Measurements from ENCODE around the gene GPC6. TPM values are rescaled to one million over a fixed set of nuclear protein-coding genes. Genes with fewer than 3 reads are reported as not detected.

Gene GPC6
- total RNA-seq, 3 donors from 2014 or later (not counting 1 experiment from before 2014, with no cell fraction given): not detected

- Histone ChIP-seq H3K4me3 (ENCODE audit: low read length) (no peak overlapping the region), H3K36me3 (ENCODE audit: control insufficient read depth, insufficient read depth, low read length) (no peaks in the 10 kb centered on the region), H3K27me3 (ENCODE audit: control insufficient read depth, insufficient read depth, low read length) (no peaks in the 10 kb centered on the region), H3K27ac (ENCODE audit: low read length) (no peak overlapping the region), H3K4me1 (ENCODE audit: control insufficient read depth, insufficient read depth, low read length) (no peaks in the 10 kb centered on the region), H3K9me3 (ENCODE audit: control insufficient read depth, insufficient read depth, low read length) (no peaks in the 10 kb centered on the region)
- H3K4me3 Mint-ChIP-seq: no peak overlapping the region
- H3K36me3 Mint-ChIP-seq: peaks cover 9% of the 10 kb centered on the region
- no peaks in the 10 kb centered on the region for H3K27me3 Mint-ChIP-seq (ENCODE audit: low read depth in 2 of 2)
- DNase-seq (no peak), ATAC-seq (no peak)
- no CpG with 5 or more reads among the region's 4 CpGs for WGBS (ENCODE audit: insufficient coverage)
- intact Hi-C loops (cut with micrococcal nuclease): no loop called here
- TF ChIP-seq CTCF (IDR thresholded peaks at IDR 0.05): no peak
- H3K9me3 Mint-ChIP-seq: peaks cover 16 to 19% of the 10 kb centered on the region in 2 donors
- H3K4me1 Mint-ChIP-seq: no peaks in the 10 kb centered on the region
- no peak overlapping the region for H3K27ac Mint-ChIP-seq
Measured at GRCh38 chr13:93715866-93716265, 489.3 kb downstream of the GPC6 start.

DNA sequence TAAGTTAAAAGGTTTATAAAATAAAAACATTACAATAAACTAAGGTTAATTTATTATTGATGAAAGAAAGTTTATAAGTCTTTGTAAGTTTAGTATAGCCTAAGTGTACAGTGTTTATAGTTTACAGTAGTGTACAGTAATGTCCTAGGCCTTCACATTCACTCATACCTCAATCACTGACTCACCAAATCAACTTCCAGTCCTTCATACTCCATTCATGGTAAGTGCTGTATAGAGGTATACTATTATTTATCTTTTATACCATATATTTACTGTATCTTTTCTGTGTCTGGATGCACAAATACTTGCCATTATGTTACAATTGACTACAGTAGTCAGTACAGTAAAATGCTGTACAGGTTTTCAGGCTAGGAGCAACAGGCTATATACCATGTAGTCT, 490.0 kb downstream of the GPC6 start:
- no peak overlapping the region for H3K27ac Mint-ChIP-seq
- H3K27me3 Mint-ChIP-seq (ENCODE audit: low read depth in 2 of 2): no peaks in the 10 kb centered on the region
- Histone ChIP-seq H3K4me3 (ENCODE audit: low read length) (no peak overlapping the region), H3K4me1 (ENCODE audit: control insufficient read depth, insufficient read depth, low read length) (no peaks in the 10 kb centered on the region), H3K27me3 (ENCODE audit: control insufficient read depth, insufficient read depth, low read length) (no peaks in the 10 kb centered on the region), H3K36me3 (ENCODE audit: control insufficient read depth, insufficient read depth, low read length) (no peaks in the 10 kb centered on the region), H3K9me3 (ENCODE audit: control insufficient read depth, insufficient read depth, low read length) (no peaks in the 10 kb centered on the region), H3K27ac (ENCODE audit: low read length) (no peak overlapping the region)
- peaks cover 9% of the 10 kb centered on the region for H3K36me3 Mint-ChIP-seq
- no peak for TF ChIP-seq CTCF (IDR thresholded peaks at IDR 0.05)
- no peaks in the 10 kb centered on the region for H3K4me1 Mint-ChIP-seq
- ATAC-seq (no peak), DNase-seq (no peak)
- intact Hi-C loops (cut with micrococcal nuclease): no loop called here
- peaks cover 14 to 16% of the 10 kb centered on the region in 2 donors for H3K9me3 Mint-ChIP-seq
- H3K4me3 Mint-ChIP-seq: no peak overlapping the region

GRCh38 chr13:93721483-93721882, 494.9 kb downstream of the GPC6 start:
- no peak overlapping the region for H3K4me3 ChIP-seq (ENCODE audit: low read length)
- no peak for TF ChIP-seq CTCF (IDR thresholded peaks at IDR 0.05)
- H3K27ac Mint-ChIP-seq: no peak overlapping the region
- DNase-seq (no peak), ATAC-seq (no peak)
- H3K36me3 ChIP-seq (ENCODE audit: control insufficient read depth, insufficient read depth, low read length): no peaks in the 10 kb centered on the region
- no peaks in the 10 kb centered on the region for H3K27me3 Mint-ChIP-seq (ENCODE audit: low read depth in 2 of 2)
- no peaks in the 10 kb centered on the region for H3K36me3 Mint-ChIP-seq
- H3K27ac ChIP-seq (ENCODE audit: low read length): no peak overlapping the region
- H3K9me3 Mint-ChIP-seq: peaks cover 7 to 9% of the 10 kb centered on the region in 2 donors
- H3K9me3 ChIP-seq (ENCODE audit: control insufficient read depth, insufficient read depth, low read length): no peaks in the 10 kb centered on the region
- no CpG with 5 or more reads among the region's 3 CpGs for WGBS (ENCODE audit: insufficient coverage)
- H3K4me3 Mint-ChIP-seq: no peak overlapping the region
- no peaks in the 10 kb centered on the region for H3K4me1 ChIP-seq (ENCODE audit: control insufficient read depth, insufficient read depth, low read length)
- H3K4me1 Mint-ChIP-seq: no peaks in the 10 kb centered on the region
- no peaks in the 10 kb centered on the region for H3K27me3 ChIP-seq (ENCODE audit: control insufficient read depth, insufficient read depth, low read length)
- intact Hi-C loops (cut with micrococcal nuclease): no loop called here

DNA sequence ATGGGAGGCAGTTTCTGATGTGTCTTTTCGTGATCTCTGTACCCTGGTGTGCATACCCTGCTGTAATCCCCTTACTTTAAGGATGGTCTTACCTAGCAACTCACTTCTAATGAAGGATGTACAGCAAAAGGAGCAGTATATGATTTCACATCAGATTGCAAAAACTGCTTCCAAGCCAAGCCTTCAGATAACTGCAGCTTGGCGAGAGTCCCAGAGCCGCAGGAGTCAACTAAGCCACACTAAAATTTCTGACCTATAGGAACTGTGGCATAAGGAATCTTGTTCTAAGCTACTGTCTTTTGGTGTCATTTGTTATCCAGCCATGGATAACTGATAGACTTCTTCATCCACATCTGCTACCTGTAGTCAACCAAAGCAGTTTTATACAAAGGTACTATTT, 496.7 kb downstream of the GPC6 start:
- no peaks in the 10 kb centered on the region for H3K27me3 Mint-ChIP-seq (ENCODE audit: low read depth in 2 of 2)
- TF ChIP-seq CTCF (IDR thresholded peaks at IDR 0.05): no peak
- WGBS (ENCODE audit: insufficient coverage): 76% methylated on average over 3 of the region's 3 CpGs
- H3K27ac Mint-ChIP-seq: no peak overlapping the region
- no peaks in the 10 kb centered on the region for H3K4me1 Mint-ChIP-seq
- Histone ChIP-seq H3K36me3 (ENCODE audit: control insufficient read depth, insufficient read depth, low read length) (no peaks in the 10 kb centered on the region), H3K27me3 (ENCODE audit: control insufficient read depth, insufficient read depth, low read length) (no peaks in the 10 kb centered on the region), H3K4me3 (ENCODE audit: low read length) (no peak overlapping the region), H3K27ac (ENCODE audit: low read length) (no peak overlapping the region), H3K4me1 (ENCODE audit: control insufficient read depth, insufficient read depth, low read length) (no peaks in the 10 kb centered on the region), H3K9me3 (ENCODE audit: control insufficient read depth, insufficient read depth, low read length) (no peaks in the 10 kb centered on the region)
- DNase-seq: no peak
- no peaks in the 10 kb centered on the region for H3K36me3 Mint-ChIP-seq
- H3K9me3 Mint-ChIP-seq: peaks cover 7 to 13% of the 10 kb centered on the region in 2 donors
- H3K4me3 Mint-ChIP-seq: no peak overlapping the region
- intact Hi-C loops (cut with micrococcal nuclease): no loop called here
- ATAC-seq: no peak

Measured in natural killer cell (primary cell).